Measurements from ENCODE around the gene COX17. TPM values are rescaled to one million over a fixed set of nuclear protein-coding genes. Genes with fewer than 3 reads are reported as not detected.

The COX17 gene
- total RNA-seq, 1 donor from 2014 or later, result 16.9 TPM

DNA sequence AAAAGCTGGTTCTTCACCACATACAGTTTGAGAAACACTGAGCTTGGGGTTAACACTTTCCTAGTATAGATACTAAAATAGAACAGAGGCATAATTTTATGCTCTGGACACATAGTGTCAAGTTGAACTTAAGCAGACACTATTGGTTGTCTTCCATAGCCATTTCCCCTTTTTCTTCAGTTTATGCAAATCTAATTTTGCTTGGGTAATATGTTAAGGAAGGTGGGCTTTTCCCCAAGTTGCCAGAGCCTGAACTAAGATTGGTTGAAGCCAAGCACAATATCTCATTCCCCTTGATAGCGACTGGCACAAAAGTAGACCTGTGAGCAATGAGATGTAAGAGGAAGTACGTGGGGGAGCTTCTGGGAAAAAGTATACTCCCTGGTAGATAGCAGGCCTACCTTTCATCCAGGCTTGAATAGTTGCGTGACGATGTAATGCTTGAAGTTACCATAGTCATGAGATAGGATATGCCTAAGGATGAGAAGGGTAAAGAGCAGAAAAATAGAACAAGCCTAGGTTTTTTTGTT, 12.3 kb downstream of the COX17 start:
- Mint-ChIP-seq H3K4me3 (ENCODE audit: unreplicated experiment) (no peak overlapping the region), H3K9me3 (ENCODE audit: unreplicated experiment) (no peaks in the 10 kb centered on the region), H3K27me3 (ENCODE audit: unreplicated experiment) (no peaks in the 10 kb centered on the region), H3K4me1 (ENCODE audit: unreplicated experiment) (peaks cover 2% of the 10 kb centered on the region), H3K27ac (ENCODE audit: unreplicated experiment) (no peak overlapping the region), H3K36me3 (ENCODE audit: low read depth, unreplicated experiment) (no peaks in the 10 kb centered on the region)
- DNase-seq (ENCODE audit: low spot score), result no peak
- TF ChIP-seq, protein P1, sequence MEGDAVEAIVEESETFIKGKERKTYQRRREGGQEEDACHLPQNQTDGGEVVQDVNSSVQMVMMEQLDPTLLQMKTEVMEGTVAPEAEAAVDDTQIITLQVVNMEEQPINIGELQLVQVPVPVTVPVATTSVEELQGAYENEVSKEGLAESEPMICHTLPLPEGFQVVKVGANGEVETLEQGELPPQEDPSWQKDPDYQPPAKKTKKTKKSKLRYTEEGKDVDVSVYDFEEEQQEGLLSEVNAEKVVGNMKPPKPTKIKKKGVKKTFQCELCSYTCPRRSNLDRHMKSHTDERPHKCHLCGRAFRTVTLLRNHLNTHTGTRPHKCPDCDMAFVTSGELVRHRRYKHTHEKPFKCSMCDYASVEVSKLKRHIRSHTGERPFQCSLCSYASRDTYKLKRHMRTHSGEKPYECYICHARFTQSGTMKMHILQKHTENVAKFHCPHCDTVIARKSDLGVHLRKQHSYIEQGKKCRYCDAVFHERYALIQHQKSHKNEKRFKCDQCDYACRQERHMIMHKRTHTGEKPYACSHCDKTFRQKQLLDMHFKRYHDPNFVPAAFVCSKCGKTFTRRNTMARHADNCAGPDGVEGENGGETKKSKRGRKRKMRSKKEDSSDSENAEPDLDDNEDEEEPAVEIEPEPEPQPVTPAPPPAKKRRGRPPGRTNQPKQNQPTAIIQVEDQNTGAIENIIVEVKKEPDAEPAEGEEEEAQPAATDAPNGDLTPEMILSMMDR (IDR thresholded peaks at IDR 0.05; ENCODE audit: unreplicated experiment), result no peak

DNA sequence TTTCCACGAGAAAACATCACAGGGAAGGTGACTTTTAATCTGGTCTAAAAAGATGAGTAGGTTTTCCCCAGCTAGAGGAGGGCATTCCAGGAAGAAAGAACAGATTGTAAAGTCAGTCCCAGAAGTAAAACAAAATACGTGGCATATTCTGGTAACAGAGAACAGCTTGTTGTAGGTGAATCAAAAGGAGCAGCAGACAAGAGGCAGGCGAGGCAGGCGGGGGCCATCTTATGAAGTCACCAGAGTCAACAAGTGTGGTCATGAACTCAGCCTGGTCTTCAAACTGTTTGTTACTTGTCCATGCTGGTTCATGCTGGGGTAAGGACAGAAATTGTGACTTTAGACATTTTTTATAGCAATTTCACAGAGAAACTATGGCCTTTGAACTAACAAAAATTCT, 12.8 kb downstream of the COX17 start:
- Mint-ChIP-seq H3K27ac (ENCODE audit: unreplicated experiment) (no peak overlapping the region), H3K27me3 (ENCODE audit: unreplicated experiment) (peaks cover 2% of the 10 kb centered on the region), H3K36me3 (ENCODE audit: low read depth, unreplicated experiment) (no peaks in the 10 kb centered on the region), H3K4me1 (ENCODE audit: unreplicated experiment) (no peaks in the 10 kb centered on the region), H3K4me3 (ENCODE audit: unreplicated experiment) (no peak overlapping the region), H3K9me3 (ENCODE audit: unreplicated experiment) (no peaks in the 10 kb centered on the region)
- TF ChIP-seq, protein P1 (IDR thresholded peaks at IDR 0.05; ENCODE audit: unreplicated experiment), result no peak
- no peak for DNase-seq (ENCODE audit: low spot score)

DNA sequence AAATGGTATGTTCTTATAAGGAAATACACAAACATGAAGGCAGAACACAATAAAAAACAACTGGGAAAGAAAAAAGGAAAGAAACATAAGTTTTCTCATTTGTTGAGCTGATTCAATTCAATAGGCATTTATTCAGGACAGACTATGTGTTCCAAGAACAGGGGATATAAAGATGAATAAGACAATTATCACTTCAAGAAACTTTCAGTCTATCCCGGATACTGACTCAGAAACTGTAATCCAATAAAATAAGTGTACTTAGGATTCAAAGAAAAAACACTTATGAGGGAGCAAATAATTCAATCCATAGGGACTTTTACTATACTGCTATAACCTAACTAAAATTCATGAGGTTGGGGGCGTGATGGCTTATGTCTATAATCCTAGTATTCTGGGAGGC, 13.3 kb downstream of the COX17 start:
- Mint-ChIP-seq H3K4me3 (ENCODE audit: unreplicated experiment) (no peak overlapping the region), H3K9me3 (ENCODE audit: unreplicated experiment) (no peaks in the 10 kb centered on the region), H3K36me3 (ENCODE audit: low read depth, unreplicated experiment) (no peaks in the 10 kb centered on the region), H3K4me1 (ENCODE audit: unreplicated experiment) (no peaks in the 10 kb centered on the region), H3K27me3 (ENCODE audit: unreplicated experiment) (peaks cover 2% of the 10 kb centered on the region), H3K27ac (ENCODE audit: unreplicated experiment) (no peak overlapping the region)
- DNase-seq (ENCODE audit: low spot score), result no peak
- TF ChIP-seq, protein P1 (IDR thresholded peaks at IDR 0.05; ENCODE audit: unreplicated experiment), result no peak

DNA sequence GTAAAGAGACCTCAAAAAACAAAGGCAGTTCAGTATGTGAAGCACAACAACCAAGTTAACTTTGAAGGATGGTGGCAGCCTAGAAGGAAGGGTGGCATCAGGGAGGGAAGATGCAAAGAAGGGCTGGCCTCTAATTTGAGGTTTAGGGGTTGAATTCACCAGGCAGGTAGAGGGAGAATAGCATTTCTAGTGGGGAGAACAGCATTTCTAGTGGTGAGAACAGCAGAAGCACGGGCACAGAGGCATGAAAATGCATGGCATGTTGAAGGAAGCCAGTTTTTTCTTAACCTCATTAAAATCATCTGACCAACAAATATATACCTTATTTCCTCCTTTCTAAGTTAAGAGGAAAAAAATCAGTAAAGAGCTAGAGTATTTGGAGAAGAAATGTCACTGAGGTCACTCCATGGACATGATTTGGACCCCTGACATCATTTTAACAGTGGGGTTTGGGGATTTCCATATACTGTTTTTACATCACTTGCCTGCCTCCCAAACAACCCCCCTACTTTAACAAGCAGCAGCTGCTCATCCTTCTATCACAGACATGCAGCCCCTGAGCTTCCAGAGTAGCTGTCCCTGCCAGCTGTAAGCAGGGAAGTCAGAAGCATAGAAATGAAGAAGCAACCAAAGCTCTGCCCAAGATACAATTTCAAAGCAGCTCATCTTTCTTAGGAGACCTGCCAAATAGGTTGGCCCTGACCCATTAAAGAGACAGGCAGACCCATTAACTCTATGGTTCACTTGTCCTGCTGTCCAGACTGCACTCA, 14.4 kb downstream of the COX17 start:
- no peaks in the 10 kb centered on the region for H3K4me1 Mint-ChIP-seq (ENCODE audit: unreplicated experiment)
- H3K9me3 Mint-ChIP-seq (ENCODE audit: unreplicated experiment), result no peaks in the 10 kb centered on the region
- no peak overlapping the region for H3K27ac Mint-ChIP-seq (ENCODE audit: unreplicated experiment)
- no peak overlapping the region for H3K4me3 Mint-ChIP-seq (ENCODE audit: unreplicated experiment)
- TF ChIP-seq, protein P1 (IDR thresholded peaks at IDR 0.05; ENCODE audit: unreplicated experiment), result no peak
- no peak for DNase-seq (ENCODE audit: low spot score)
- H3K36me3 Mint-ChIP-seq (ENCODE audit: low read depth, unreplicated experiment), result no peaks in the 10 kb centered on the region
- H3K27me3 Mint-ChIP-seq (ENCODE audit: unreplicated experiment), result peaks cover 2% of the 10 kb centered on the region

Data from endothelial cell (in vitro differentiated cells).